HEK293 (cell line): ENCODE measurements around the gene PSMD3.

ENCODE experiments used
- CTCF ChIA-PET: fragments of 350-600 bp; formaldehyde crosslinking; extraction: SDS; loops from one replicate; lab custom pipeline; 2021; ENCODE audit warnings: antibody characterized with exemption; lab: Yijun Ruan, JAX
- POLR2A ChIA-PET: fragments of 300-600 bp; formaldehyde crosslinking; extraction: SDS; loops from one replicate; lab custom pipeline; 2020; ENCODE audit warnings: antibody characterized with exemption, inconsistent platforms; lab: Yijun Ruan, JAX
- H3K27ac ChIP-seq: fragments of 200-500 bp; sonication (Bioruptor generic); 2 replicates; pipeline ENCODE4 v1.5.1; 2014; ENCODE audit warnings: low read depth, low read length, control low read depth, inconsistent platforms; ENCODE audit errors: extremely low read depth
- H3K36me3 ChIP-seq, 2 experiments: fragments of 200-500 bp in 1 of 2; sonication (Bioruptor generic) in 1 of 2; 1 replicate in 1 of 2; 2 replicates in 1 of 2; pipeline ENCODE4 v1.5.1; 2014 to 2017; ENCODE audit warnings: inconsistent platforms in 2 of 2, low read length in 2 of 2; ENCODE audit not compliant: control insufficient read depth in 2 of 2, insufficient read depth in 1 of 2
- H3K4me1 ChIP-seq: fragments of 200-500 bp; sonication (Bioruptor generic); 2 replicates; pipeline ENCODE4 v1.5.1; 2014; ENCODE audit warnings: mild to moderate bottlenecking, low read length, inconsistent platforms; ENCODE audit not compliant: control insufficient read depth, insufficient read depth
- H3K4me3 ChIP-seq: 2 replicates; pipeline ENCODE4 v1.5.1; 2011; ENCODE audit warnings: low read depth, mild to moderate bottlenecking, control low read depth, low read length, moderate library complexity
- H3K9me3 ChIP-seq: fragments of 200-500 bp; sonication (Bioruptor generic); 2 replicates; pipeline ENCODE4 v1.5.1; 2014; ENCODE audit warnings: low read depth, low read length, inconsistent platforms; ENCODE audit not compliant: control insufficient read depth, insufficient read depth
- KLF16 ChIP-seq: fragments of 450-650 bp; formaldehyde crosslinking; IDR thresholded peaks from 2 replicates; pipeline ENCODE4 v1.5.1; 2017; ENCODE audit warnings: missing biosample characterization, missing genetic modification characterization
- KLF7 ChIP-seq: fragments of 450-650 bp; formaldehyde crosslinking; IDR thresholded peaks from 2 replicates; pipeline ENCODE4 v1.5.1; 2016; ENCODE audit warnings: missing biosample characterization, missing genetic modification characterization, borderline replicate concordance
- KLF8 ChIP-seq: fragments of 450-650 bp; formaldehyde crosslinking; IDR thresholded peaks from 2 replicates; pipeline ENCODE4 v1.5.1; 2016; ENCODE audit warnings: missing biosample characterization, missing genetic modification characterization
- PRDM1 ChIP-seq: fragments of 450-650 bp; formaldehyde crosslinking; IDR thresholded peaks from 2 replicates; pipeline ENCODE4; 2016; ENCODE audit warnings: missing biosample characterization, missing genetic modification characterization
- ZBTB1 ChIP-seq: fragments of 450-650 bp; formaldehyde crosslinking; IDR thresholded peaks from 2 replicates; pipeline ENCODE4 v1.5.1; 2016; ENCODE audit warnings: missing biosample characterization, missing genetic modification characterization
- ZEB2 ChIP-seq: fragments of 450-650 bp; formaldehyde crosslinking; IDR thresholded peaks from 2 replicates; pipeline ENCODE4 v1.5.1; 2016; ENCODE audit warnings: missing biosample characterization, missing genetic modification characterization
- ZNF112 ChIP-seq: fragments of 450-650 bp; formaldehyde crosslinking; IDR thresholded peaks from 2 replicates; pipeline ENCODE4 v1.5.0; 2017; ENCODE audit warnings: missing biosample characterization, missing genetic modification characterization
- ZNF114 ChIP-seq: fragments of 450-650 bp; formaldehyde crosslinking; IDR thresholded peaks from 2 replicates; pipeline ENCODE4 v1.5.0; 2017; ENCODE audit warnings: missing biosample characterization, missing genetic modification characterization
- ZNF157 ChIP-seq: fragments of 450-650 bp; formaldehyde crosslinking; IDR thresholded peaks from 2 replicates; pipeline ENCODE4 v1.5.1; 2016; ENCODE audit warnings: missing biosample characterization, missing genetic modification characterization
- ZNF174 ChIP-seq: fragments of 450-650 bp; formaldehyde crosslinking; IDR thresholded peaks from 2 replicates; pipeline ENCODE4 v1.5.0; 2017; ENCODE audit warnings: missing biosample characterization, mild to moderate bottlenecking, missing genetic modification characterization
- ZNF211 ChIP-seq: fragments of 450-650 bp; formaldehyde crosslinking; IDR thresholded peaks from 2 replicates; pipeline ENCODE4 v1.5.1; 2016; ENCODE audit warnings: low read depth, missing biosample characterization, missing genetic modification characterization
- ZNF302 ChIP-seq: fragments of 450-650 bp; formaldehyde crosslinking; IDR thresholded peaks from 2 replicates; pipeline ENCODE4 v1.5.1; 2016; ENCODE audit warnings: missing biosample characterization, missing genetic modification characterization, low read depth
- ZNF341 ChIP-seq: fragments of 450-650 bp; formaldehyde crosslinking; IDR thresholded peaks from 2 replicates; pipeline ENCODE4; 2016; ENCODE audit warnings: low read depth, missing biosample characterization, missing genetic modification characterization
- ZNF37A ChIP-seq: fragments of 450-650 bp; IDR thresholded peaks from 2 replicates; pipeline ENCODE4 v1.5.1; 2018; ENCODE audit warnings: missing biosample characterization, missing genetic modification characterization
- ZNF501 ChIP-seq: fragments of 450-650 bp; formaldehyde crosslinking; IDR thresholded peaks from 2 replicates; pipeline ENCODE4 v1.5.1; 2016; ENCODE audit warnings: missing biosample characterization, missing genetic modification characterization
- ZNF621 ChIP-seq: fragments of 450-650 bp; formaldehyde crosslinking; IDR thresholded peaks from 2 replicates; pipeline ENCODE4 v1.5.1; 2017; ENCODE audit warnings: missing biosample characterization, missing genetic modification characterization
- ZNF664 ChIP-seq: fragments of 450-650 bp; formaldehyde crosslinking; IDR thresholded peaks from 2 replicates; pipeline ENCODE4 v1.5.1; 2016; ENCODE audit warnings: missing biosample characterization, missing genetic modification characterization
- ZNF677 ChIP-seq: fragments of 450-650 bp; IDR thresholded peaks from 2 replicates; pipeline ENCODE4 v1.5.0; 2018; ENCODE audit warnings: missing biosample characterization, mild to moderate bottlenecking, missing genetic modification characterization, moderate library complexity
- ZNF747 ChIP-seq: fragments of 450-650 bp; formaldehyde crosslinking; IDR thresholded peaks from 2 replicates; pipeline ENCODE4 v1.5.1; 2016; ENCODE audit warnings: missing biosample characterization, missing genetic modification characterization
- ZNF768 ChIP-seq: fragments of 450-650 bp; formaldehyde crosslinking; IDR thresholded peaks from 2 replicates; pipeline ENCODE4 v1.5.1; 2018; ENCODE audit warnings: missing biosample characterization, mild to moderate bottlenecking, missing genetic modification characterization
- TF ChIP-seq, protein P1 (sequence below): fragments of 450-650 bp; formaldehyde crosslinking; IDR thresholded peaks from 2 replicates; pipeline ENCODE4 v1.5.1; 2016; ENCODE audit warnings: missing biosample characterization, missing genetic modification characterization
- TF ChIP-seq, protein P2 (sequence below): fragments of 450-650 bp; formaldehyde crosslinking; IDR thresholded peaks from 2 replicates; pipeline ENCODE4 v1.5.1; 2017; ENCODE audit warnings: missing biosample characterization, missing genetic modification characterization
- TF ChIP-seq, protein P3 (sequence below): fragments of 450-650 bp; formaldehyde crosslinking; IDR thresholded peaks from 2 replicates; pipeline ENCODE4 v1.5.1; 2016; ENCODE audit warnings: missing biosample characterization, missing genetic modification characterization, borderline replicate concordance

PSMD3 gene

DNA sequence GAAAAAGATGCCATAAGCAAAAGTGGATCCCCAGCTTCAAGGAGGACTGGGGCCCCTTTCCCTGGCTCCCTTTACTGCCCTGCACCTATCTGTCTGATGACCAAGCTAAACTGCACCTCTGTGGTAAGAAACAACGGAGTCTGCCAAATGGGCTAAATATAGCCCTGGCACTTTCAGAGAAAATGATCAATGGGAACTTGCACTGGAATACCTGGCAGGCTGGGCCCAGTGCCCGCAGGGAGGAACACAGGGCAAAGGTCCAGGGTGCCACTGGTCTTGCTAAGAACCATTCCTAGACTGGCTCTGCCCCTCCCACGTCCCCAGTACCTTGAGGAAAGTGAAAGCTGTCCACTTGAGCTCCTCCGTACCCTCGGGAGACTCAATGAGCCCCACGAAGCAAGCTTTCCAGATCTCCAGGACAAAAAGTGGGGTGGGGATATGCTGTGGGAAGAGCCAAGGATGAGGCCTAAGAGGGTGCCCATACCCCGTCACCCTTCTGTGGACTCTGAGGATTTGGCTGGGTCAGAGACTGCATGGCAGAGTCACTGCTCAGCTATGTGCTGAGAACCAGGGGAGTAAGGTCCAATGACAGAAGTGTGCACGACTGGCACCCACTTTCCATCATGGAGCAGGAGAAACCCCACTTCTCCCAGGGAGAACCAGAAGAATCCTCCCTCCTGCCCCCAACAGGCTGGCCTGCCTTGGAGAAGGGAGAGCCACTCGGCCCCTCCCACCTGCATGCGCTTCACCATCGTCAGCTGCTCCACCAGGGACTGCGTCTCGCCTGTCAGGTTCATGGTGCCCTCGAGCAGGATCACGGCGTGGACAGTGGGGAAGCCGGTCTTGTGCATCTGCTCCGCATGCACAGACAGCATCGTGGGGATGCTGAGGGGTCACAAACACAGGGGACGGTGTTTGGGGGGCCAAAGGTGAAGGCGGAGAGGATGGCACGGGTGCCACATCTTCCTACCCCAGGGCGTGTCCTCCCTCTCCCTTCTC lies 52.0 kb downstream of the PSMD3 start:
- H3K27ac ChIP-seq: no peak overlapping the region
- no peaks in the 10 kb centered on the region for H3K4me1 ChIP-seq
- no peak overlapping the region for H3K4me3 ChIP-seq
- peaks cover 27 to 87% of the 10 kb centered on the region in 2 experiments for H3K36me3 ChIP-seq
- CTCF ChIA-PET: interaction anchor here (0.6 to 10.2 kb wide), 7 partner anchors 6 to 80 kb away, joined by 4 to 154 read pairs (median 91); partner anchors contain the start of genes CSF3 and MED24
- POLR2A ChIA-PET: interaction anchor here (1.6 kb wide), 1 partner anchor 22 kb away, joined by 4 read pairs; the partner anchor contains the start of gene MED24
- no peaks in the 10 kb centered on the region for H3K9me3 ChIP-seq
- no peak for TF ChIP-seq ZNF211 (tag by site-specific recombination)
- TF ChIP-seq, protein P1, sequence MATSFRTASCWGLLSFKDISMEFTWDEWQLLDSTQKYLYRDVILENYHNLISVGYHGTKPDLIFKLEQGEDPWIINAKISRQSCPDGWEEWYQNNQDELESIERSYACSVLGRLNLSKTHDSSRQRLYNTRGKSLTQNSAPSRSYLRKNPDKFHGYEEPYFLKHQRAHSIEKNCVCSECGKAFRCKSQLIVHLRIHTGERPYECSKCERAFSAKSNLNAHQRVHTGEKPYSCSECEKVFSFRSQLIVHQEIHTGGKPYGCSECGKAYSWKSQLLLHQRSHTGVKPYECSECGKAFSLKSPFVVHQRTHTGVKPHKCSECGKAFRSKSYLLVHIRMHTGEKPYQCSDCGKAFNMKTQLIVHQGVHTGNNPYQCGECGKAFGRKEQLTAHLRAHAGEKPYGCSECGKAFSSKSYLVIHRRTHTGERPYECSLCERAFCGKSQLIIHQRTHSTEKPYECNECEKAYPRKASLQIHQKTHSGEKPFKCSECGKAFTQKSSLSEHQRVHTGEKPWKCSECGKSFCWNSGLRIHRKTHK: no peak
- TF ChIP-seq PRDM1 (tag by site-specific recombination): no peak
- no peak for TF ChIP-seq KLF16 (tag by site-specific recombination)
- TF ChIP-seq ZEB2: no peak
- TF ChIP-seq ZNF114 (tag by site-specific recombination): no peak
- no peak for TF ChIP-seq ZNF157 (tag by site-specific recombination)
- no peak for TF ChIP-seq ZNF112 (tag by site-specific recombination)
- TF ChIP-seq ZNF37A: no peak
- TF ChIP-seq ZNF501 (tag by site-specific recombination): no peak
- TF ChIP-seq ZNF747: no peak
- no peak for TF ChIP-seq ZBTB1 (tag by site-specific recombination)
- TF ChIP-seq, all 188 proteins: peak for 0

DNA sequence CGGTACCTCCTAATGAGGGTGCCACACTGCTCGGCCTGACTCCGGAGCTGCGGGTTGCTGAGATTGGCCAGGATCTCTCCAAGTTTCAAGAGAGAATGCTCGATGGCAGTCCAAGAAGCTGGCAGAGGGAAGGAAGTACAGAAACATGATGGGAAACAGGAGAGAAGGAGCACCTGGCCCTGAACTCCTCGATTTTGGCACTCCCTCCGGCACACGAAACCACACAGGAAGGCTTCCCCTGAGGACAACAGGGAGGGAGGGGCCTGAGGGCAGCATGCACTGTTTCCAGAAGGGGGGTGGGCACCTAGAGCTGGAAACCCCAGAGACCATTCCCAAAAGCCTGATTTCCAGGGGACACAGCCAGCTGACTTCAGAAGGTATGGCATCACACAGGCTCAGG lies 52.7 kb downstream of the PSMD3 start:
- H3K36me3 ChIP-seq: peaks cover 26 to 82% of the 10 kb centered on the region in 2 experiments
- ChIA-PET POLR2A (interaction anchor here (1.6 to 3.7 kb wide), 2 partner anchors 21 to 80 kb away, joined by 4 to 17 read pairs; partner anchors contain the start of gene MED24), CTCF (interaction anchor here (0.7 to 10.2 kb wide), 8 partner anchors 7 to 160 kb away, joined by 3 to 154 read pairs (median 87); partner anchors contain the start of genes CSF3 and MED24)
- H3K27ac ChIP-seq: no peak overlapping the region
- H3K4me3 ChIP-seq: no peak overlapping the region
- H3K4me1 ChIP-seq: no peaks in the 10 kb centered on the region
- no peak for TF ChIP-seq KLF16 (tag by site-specific recombination)
- TF ChIP-seq ZNF174 (tag by site-specific recombination): no peak
- TF ChIP-seq ZNF768: no peak
- TF ChIP-seq KLF8 (tag by site-specific recombination): no peak
- TF ChIP-seq KLF7 (tag by site-specific recombination): no peak
- no peak for TF ChIP-seq ZNF664 (tag by site-specific recombination)
- TF ChIP-seq ZNF621: no peak
- no peak for TF ChIP-seq ZNF302 (tag by site-specific recombination)
- TF ChIP-seq, protein P2, sequence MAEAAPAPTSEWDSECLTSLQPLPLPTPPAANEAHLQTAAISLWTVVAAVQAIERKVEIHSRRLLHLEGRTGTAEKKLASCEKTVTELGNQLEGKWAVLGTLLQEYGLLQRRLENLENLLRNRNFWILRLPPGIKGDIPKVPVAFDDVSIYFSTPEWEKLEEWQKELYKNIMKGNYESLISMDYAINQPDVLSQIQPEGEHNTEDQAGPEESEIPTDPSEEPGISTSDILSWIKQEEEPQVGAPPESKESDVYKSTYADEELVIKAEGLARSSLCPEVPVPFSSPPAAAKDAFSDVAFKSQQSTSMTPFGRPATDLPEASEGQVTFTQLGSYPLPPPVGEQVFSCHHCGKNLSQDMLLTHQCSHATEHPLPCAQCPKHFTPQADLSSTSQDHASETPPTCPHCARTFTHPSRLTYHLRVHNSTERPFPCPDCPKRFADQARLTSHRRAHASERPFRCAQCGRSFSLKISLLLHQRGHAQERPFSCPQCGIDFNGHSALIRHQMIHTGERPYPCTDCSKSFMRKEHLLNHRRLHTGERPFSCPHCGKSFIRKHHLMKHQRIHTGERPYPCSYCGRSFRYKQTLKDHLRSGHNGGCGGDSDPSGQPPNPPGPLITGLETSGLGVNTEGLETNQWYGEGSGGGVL (tag by site-specific recombination): no peak
- no peak for TF ChIP-seq ZNF341 (tag by site-specific recombination)
- no peak for TF ChIP-seq ZNF677 (tag by site-specific recombination)
- TF ChIP-seq, protein P3, sequence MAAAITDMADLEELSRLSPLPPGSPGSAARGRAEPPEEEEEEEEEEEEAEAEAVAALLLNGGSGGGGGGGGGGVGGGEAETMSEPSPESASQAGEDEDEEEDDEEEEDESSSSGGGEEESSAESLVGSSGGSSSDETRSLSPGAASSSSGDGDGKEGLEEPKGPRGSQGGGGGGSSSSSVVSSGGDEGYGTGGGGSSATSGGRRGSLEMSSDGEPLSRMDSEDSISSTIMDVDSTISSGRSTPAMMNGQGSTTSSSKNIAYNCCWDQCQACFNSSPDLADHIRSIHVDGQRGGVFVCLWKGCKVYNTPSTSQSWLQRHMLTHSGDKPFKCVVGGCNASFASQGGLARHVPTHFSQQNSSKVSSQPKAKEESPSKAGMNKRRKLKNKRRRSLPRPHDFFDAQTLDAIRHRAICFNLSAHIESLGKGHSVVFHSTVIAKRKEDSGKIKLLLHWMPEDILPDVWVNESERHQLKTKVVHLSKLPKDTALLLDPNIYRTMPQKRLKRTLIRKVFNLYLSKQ (tag by site-specific recombination): no peak
- H3K9me3 ChIP-seq: no peaks in the 10 kb centered on the region
